Urinary bladder (tissue), 4 donors: ENCODE data around the gene CEL. TPM values are rescaled to one million over a fixed set of nuclear protein-coding genes. Genes with fewer than 3 reads are reported as not detected.
"Not testable (repeated sequence)": the region's sequence is repeated elsewhere in the genome, so short reads cannot be mapped to it uniquely, and the experiment has no call there.

ENCODE experiments used
- DNase-seq: peaks from one replicate; pipeline ENCODE4 v3.0.0-alpha.2; 2015; ENCODE audit errors: extremely low spot score
- H3K27ac ChIP-seq: one replicate; pipeline ENCODE4 v1.5.1; 2013; ENCODE audit warnings: low read depth, mild to moderate bottlenecking, moderate library complexity
- H3K36me3 ChIP-seq: one replicate; pipeline ENCODE4 v1.6.1; 2013; ENCODE audit warnings: mild to moderate bottlenecking, moderate library complexity; ENCODE audit not compliant: insufficient read depth
- H3K4me1 ChIP-seq: one replicate; pipeline ENCODE4 v1.6.1; 2013; ENCODE audit warnings: mild to moderate bottlenecking, moderate library complexity; ENCODE audit not compliant: insufficient read depth
- H3K4me3 ChIP-seq: one replicate; pipeline ENCODE4 v1.5.1; 2013; ENCODE audit warnings: low read depth, low read length
- WGBS: extraction: QIAGEN DNeasy Blood & Tissue Kit; methylation state at CpG from one replicate; pipeline ENCODE4 v1.1.7; 2013; 5-methylcytosine and 5-hydroxymethylcytosine counted together
- polyA plus RNA-seq: library from polyadenylated mRNA; stranded (reverse); fragments of 200-250 nt; gene quantifications from one replicate; pipeline ENCODE4 v1.2.3, GENCODE V29; 2013
- total RNA-seq: library from RNA; depleted of rRNA; stranded (reverse); fragments of >200 nt; gene quantifications from one replicate; pipeline ENCODE4 v1.2.3, GENCODE V29; 2014
- donor health status: healthy with polysubstance abuse.
- donor health status: healthy.

CEL gene
- total and polyA plus RNA-seq, 2 donors, result 0.95 to 1.4 TPM

GRCh38 chr9:133051966-133052539, 9.7 kb upstream of the CEL start:
- H3K36me3 ChIP-seq, result no peaks in the 10 kb centered on the region
- no peaks in the 10 kb centered on the region for H3K4me1 ChIP-seq
- no peak overlapping the region for H3K27ac ChIP-seq
- 95% methylated on average over 9 of the region's 9 CpGs for WGBS
- DNase-seq, result no peak
- no peak overlapping the region for H3K4me3 ChIP-seq

- WGBS, result 90% methylated on average over 24 of the region's 24 CpGs
- Histone ChIP-seq H3K4me1 (no peaks in the 10 kb centered on the region), H3K36me3 (no peaks in the 10 kb centered on the region), H3K27ac (no peak overlapping the region), H3K4me3 (no peak overlapping the region)
- no peak for DNase-seq
These were observed 7.4 kb upstream of the CEL start for GRCh38 chr9:133054194-133054890.

- no peaks in the 10 kb centered on the region for H3K36me3 ChIP-seq
- DNase-seq, result no peak
- 85% methylated on average over 16 of the region's 16 CpGs for WGBS
These were observed 6.8 kb upstream of the CEL start for GRCh38 chr9:133054966-133055365.

GRCh38 chr9:133055788-133056420, 5.9 kb upstream of the CEL start:
- no peak for DNase-seq
- no peaks in the 10 kb centered on the region for H3K36me3 ChIP-seq
- WGBS, result 94% methylated on average over 17 of the region's 17 CpGs
- H3K27ac ChIP-seq, result no peak overlapping the region
- no peak overlapping the region for H3K4me3 ChIP-seq
- no peaks in the 10 kb centered on the region for H3K4me1 ChIP-seq

More at GRCh38 chr9:133054966-133055365, 6.8 kb upstream of the CEL start:
- Histone ChIP-seq H3K4me3 (no peak overlapping the region), H3K27ac (no peak overlapping the region), H3K4me1 (no peaks in the 10 kb centered on the region)

- DNase-seq, result no peak
- Histone ChIP-seq H3K4me1 (no peaks in the 10 kb centered on the region), H3K36me3 (no peaks in the 10 kb centered on the region), H3K4me3 (no peak overlapping the region), H3K27ac (no peak overlapping the region)
- 91% methylated on average over 13 of the region's 13 CpGs for WGBS
These were observed 5.2 kb upstream of the CEL start for GRCh38 chr9:133056533-133056932.

- DNase-seq, result no peak
- H3K36me3 ChIP-seq, result no peaks in the 10 kb centered on the region
- no peak overlapping the region for H3K27ac ChIP-seq
- H3K4me3 ChIP-seq, result no peak overlapping the region
- 83% methylated on average over 8 of the region's 8 CpGs for WGBS
- no peaks in the 10 kb centered on the region for H3K4me1 ChIP-seq
These were observed 4.8 kb upstream of the CEL start for GRCh38 chr9:133057006-133057405.

GRCh38 chr9:133057553-133057952, 4.2 kb upstream of the CEL start:
- Histone ChIP-seq H3K36me3 (no peaks in the 10 kb centered on the region), H3K4me3 (no peak overlapping the region), H3K4me1 (no peaks in the 10 kb centered on the region), H3K27ac (no peak overlapping the region)
- DNase-seq, result no peak
- WGBS, result 90% methylated on average over 12 of the region's 12 CpGs

- H3K27ac ChIP-seq, result no peak overlapping the region
- H3K4me3 ChIP-seq, result no peak overlapping the region
- WGBS, result 88% methylated on average over 7 of the region's 7 CpGs
- H3K36me3 ChIP-seq, result no peaks in the 10 kb centered on the region
- no peaks in the 10 kb centered on the region for H3K4me1 ChIP-seq
- DNase-seq, result no peak
These were observed 3.7 kb upstream of the CEL start for GRCh38 chr9:133058071-133058470.

- 74% methylated on average over 12 of the region's 12 CpGs for whole genome bisulfite sequencing
- no peaks in the 10 kb centered on the region for H3K4me1 ChIP-seq
- no peak overlapping the region for H3K27ac ChIP-seq
- no peak for DNase-seq
- H3K36me3 ChIP-seq, result no peaks in the 10 kb centered on the region
- H3K4me3 ChIP-seq, result no peak overlapping the region
These were observed 3.0 kb upstream of the CEL start for GRCh38 chr9:133058550-133059320.

- H3K27ac ChIP-seq, result no peak overlapping the region
- no peaks in the 10 kb centered on the region for H3K36me3 ChIP-seq
- DNase-seq, result no peak
- 56% methylated on average over 7 of the region's 7 CpGs for WGBS
- H3K4me1 ChIP-seq, result no peaks in the 10 kb centered on the region
- no peak overlapping the region for H3K4me3 ChIP-seq
These were observed 2.2 kb upstream of the CEL start for GRCh38 chr9:133059623-133060022.

- H3K27ac ChIP-seq, result no peak overlapping the region
- no peaks in the 10 kb centered on the region for H3K36me3 ChIP-seq
- no peaks in the 10 kb centered on the region for H3K4me1 ChIP-seq
- no peak overlapping the region for H3K4me3 ChIP-seq
- DNase-seq, result no peak
- WGBS, result 47% methylated on average over 6 of the region's 6 CpGs
These were observed 1.4 kb upstream of the CEL start for GRCh38 chr9:133060417-133060841.

- 57% methylated on average over 14 of the region's 14 CpGs for WGBS
- not testable (repeated sequence) for H3K4me3 ChIP-seq, H3K4me1 ChIP-seq, H3K36me3 ChIP-seq, H3K27ac ChIP-seq
- peak; percentile 26 for DNase-seq
These were observed 590 bp upstream of the CEL start for GRCh38 chr9:133061019-133061763.

- DNase-seq, H3K4me1 ChIP-seq, H3K36me3 ChIP-seq, H3K27ac ChIP-seq, H3K4me3 ChIP-seq: not testable (repeated sequence)
- 80% methylated on average over 3 of the region's 8 CpGs for WGBS
These were observed 788 bp downstream of the CEL start for GRCh38 chr9:133062569-133062968.
